SU-DHL-6 (cell line): ENCODE measurements around the gene TRAK1.
A peak's percentile ranks its signal among the peaks of the same experiment; 100 is the strongest.

ENCODE experiments used
- H2AFZ ChIP-seq: fragments of 200-600 bp; sonication (generic); 2 replicates; pipeline ENCODE4 v1.6.1; 2014; ENCODE audit warnings: low read depth, mild to moderate bottlenecking, moderate library complexity, mixed read lengths, antibody characterized with exemption, low read length; ENCODE audit not compliant: severe bottlenecking
- H3F3A ChIP-seq: fragments of 200-600 bp; shearing (Covaris generic); 2 replicates; pipeline ENCODE4 v1.6.0; 2016; ENCODE audit warnings: antibody characterized with exemption, mild to moderate bottlenecking; ENCODE audit not compliant: insufficient read depth
- H3K27ac ChIP-seq: fragments of 200-600 bp; sonication (generic); 2 replicates; pipeline ENCODE4 v1.5.1; 2016; ENCODE audit warnings: low read depth, mild to moderate bottlenecking, low read length, moderate library complexity, mixed read lengths
- H3K27me3 ChIP-seq: fragments of 200-600 bp; sonication (generic), shearing (Covaris generic); 2 replicates; pipeline ENCODE4 v1.6.0; 2014; ENCODE audit warnings: mild to moderate bottlenecking, low read length
- H3K36me3 ChIP-seq: fragments of 200-600 bp; sonication (generic); 2 replicates; pipeline ENCODE4 v1.6.1; 2014; ENCODE audit warnings: mild to moderate bottlenecking, low read length, mixed read lengths
- H3K4me2 ChIP-seq: fragments of 300-600, 200-600 bp; shearing (Covaris generic), sonication (generic); 2 replicates; pipeline ENCODE4 v1.6.0; 2014; ENCODE audit warnings: low read length, low read depth, mild to moderate bottlenecking; ENCODE audit not compliant: poor library complexity, severe bottlenecking
- H3K4me3 ChIP-seq: fragments of 200-600 bp; sonication (generic); 2 replicates; pipeline ENCODE4 v1.5.1; 2014; ENCODE audit warnings: antibody characterized with exemption, low read length, mild to moderate bottlenecking, mixed read lengths; ENCODE audit not compliant: insufficient read depth, poor library complexity, severe bottlenecking
- H3K79me2 ChIP-seq: fragments of 200-600 bp; sonication (generic); 2 replicates; pipeline ENCODE4 v1.6.1; 2014; ENCODE audit warnings: mild to moderate bottlenecking, low read length, moderate library complexity; ENCODE audit not compliant: insufficient read depth
- H3K9ac ChIP-seq: fragments of 200-600 bp; sonication (generic); 2 replicates; pipeline ENCODE4 v1.7.0; 2014; ENCODE audit warnings: mild to moderate bottlenecking, low read length
- H3K9me2 ChIP-seq: fragments of 200-600 bp; sonication (generic); replicated peaks from 2 replicates; pipeline ENCODE4 v1.6.1; 2014; ENCODE audit warnings: low read length; ENCODE audit not compliant: insufficient read depth
- H3K9me3 ChIP-seq: fragments of 200-600 bp; sonication (generic); 2 replicates; pipeline ENCODE4 v1.6.1; 2014; ENCODE audit warnings: low read length, mixed read lengths; ENCODE audit not compliant: insufficient read depth
- H4K20me1 ChIP-seq: fragments of 200-600 bp; sonication (generic); 2 replicates; pipeline ENCODE4 v1.6.1; 2014; ENCODE audit warnings: low read depth, mild to moderate bottlenecking, antibody characterized with exemption, low read length, moderate library complexity, mixed read lengths
- EZH2phosphoT487 ChIP-seq: fragments of 200-600 bp; sonication (generic), shearing (Covaris generic); conservative IDR thresholded peaks from 2 replicates; pipeline ENCODE4 v1.6.1; 2018; ENCODE audit warnings: mild to moderate bottlenecking, antibody characterized with exemption, low read length, moderate library complexity, mixed read lengths
- TF ChIP-seq, protein P1 (sequence below): fragments of 200-600 bp; sonication (generic); IDR thresholded peaks from one replicate; pipeline ENCODE4 v1.5.1; 2017; ENCODE audit warnings: antibody characterized with exemption, mild to moderate bottlenecking, low read length, moderate library complexity; ENCODE audit not compliant: insufficient read depth, poor library complexity, severe bottlenecking

TRAK1 gene

DNA sequence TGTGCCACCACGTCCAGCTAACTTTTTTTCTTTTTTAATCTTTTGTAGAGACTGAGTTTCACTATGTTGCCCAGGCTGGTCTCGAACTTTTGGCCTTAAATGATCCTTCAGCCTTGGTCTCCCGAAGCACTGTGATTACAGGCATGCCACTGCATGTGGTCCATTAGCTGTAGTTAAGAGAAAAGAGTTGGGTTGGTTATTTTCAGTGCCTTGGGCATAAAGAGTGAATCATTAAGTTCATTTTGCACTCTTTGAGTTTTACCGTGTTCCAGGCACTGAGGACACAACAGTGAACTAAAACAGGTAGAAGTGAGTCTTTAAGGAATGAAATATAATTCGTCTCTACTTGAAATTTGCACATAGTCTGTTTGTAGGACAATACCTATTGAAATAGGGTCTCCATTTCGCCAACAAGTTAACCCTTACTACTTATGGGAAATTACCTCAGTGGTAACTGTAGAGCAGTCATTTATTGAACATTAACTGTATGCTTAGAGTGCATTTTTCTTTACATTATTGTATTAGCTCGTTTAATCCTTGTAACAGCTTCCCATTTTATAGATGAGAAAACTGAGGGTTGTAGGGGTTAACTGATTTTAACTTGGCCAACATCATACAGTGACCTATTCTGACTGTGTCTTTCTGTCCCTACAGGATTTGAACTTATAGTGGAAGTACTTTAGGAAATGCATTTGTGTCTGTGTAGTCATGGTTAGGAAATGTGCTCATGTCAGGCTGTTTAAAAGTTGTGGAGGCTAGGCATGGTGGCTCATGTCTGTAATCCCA is 22.7 kb upstream of the TRAK1 start:
- H3K9ac ChIP-seq = no peak overlapping the region
- peak overlapping the region; percentile 84 for H3K27ac ChIP-seq
- H3K79me2 ChIP-seq = peaks cover 97% of the 10 kb centered on the region

DNA sequence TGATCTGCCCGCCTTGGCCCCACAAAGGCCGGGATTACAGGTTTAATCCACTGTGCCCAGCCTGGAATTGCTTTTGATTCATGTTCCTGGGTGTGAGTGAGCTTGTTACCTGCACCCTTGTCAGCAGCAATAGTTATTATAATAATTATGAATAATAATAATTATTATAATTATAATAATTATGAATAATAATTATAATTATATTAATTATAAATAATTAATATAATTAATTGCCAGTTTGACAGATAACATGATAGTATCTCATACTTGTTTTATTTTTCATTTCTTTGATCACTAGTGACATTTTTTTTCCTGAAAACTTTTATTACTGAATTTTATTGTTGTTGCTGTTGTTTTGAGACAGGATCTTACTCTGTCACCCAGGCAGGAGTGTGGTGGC is 21.1 kb upstream of the TRAK1 start:
- Histone ChIP-seq H3K27ac (no peak overlapping the region), H3K4me2 (no peak overlapping the region), H3K9me3 (no peaks in the 10 kb centered on the region), H3K36me3 (no peaks in the 10 kb centered on the region), H4K20me1 (no peaks in the 10 kb centered on the region), H3F3A (peaks cover 42% of the 10 kb centered on the region), H3K79me2 (peaks cover 97% of the 10 kb centered on the region), H3K9ac (no peak overlapping the region), H2AFZ (no peak overlapping the region), H3K9me2 (no peaks in the 10 kb centered on the region), H3K27me3 (no peaks in the 10 kb centered on the region), H3K4me3 (no peak overlapping the region)
- TF ChIP-seq, protein P1, sequence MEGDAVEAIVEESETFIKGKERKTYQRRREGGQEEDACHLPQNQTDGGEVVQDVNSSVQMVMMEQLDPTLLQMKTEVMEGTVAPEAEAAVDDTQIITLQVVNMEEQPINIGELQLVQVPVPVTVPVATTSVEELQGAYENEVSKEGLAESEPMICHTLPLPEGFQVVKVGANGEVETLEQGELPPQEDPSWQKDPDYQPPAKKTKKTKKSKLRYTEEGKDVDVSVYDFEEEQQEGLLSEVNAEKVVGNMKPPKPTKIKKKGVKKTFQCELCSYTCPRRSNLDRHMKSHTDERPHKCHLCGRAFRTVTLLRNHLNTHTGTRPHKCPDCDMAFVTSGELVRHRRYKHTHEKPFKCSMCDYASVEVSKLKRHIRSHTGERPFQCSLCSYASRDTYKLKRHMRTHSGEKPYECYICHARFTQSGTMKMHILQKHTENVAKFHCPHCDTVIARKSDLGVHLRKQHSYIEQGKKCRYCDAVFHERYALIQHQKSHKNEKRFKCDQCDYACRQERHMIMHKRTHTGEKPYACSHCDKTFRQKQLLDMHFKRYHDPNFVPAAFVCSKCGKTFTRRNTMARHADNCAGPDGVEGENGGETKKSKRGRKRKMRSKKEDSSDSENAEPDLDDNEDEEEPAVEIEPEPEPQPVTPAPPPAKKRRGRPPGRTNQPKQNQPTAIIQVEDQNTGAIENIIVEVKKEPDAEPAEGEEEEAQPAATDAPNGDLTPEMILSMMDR = no peak
- TF ChIP-seq EZH2phosphoT487 = no peak

More for the DNA sequence above, 22.7 kb upstream of the TRAK1 start:
- peaks cover 42% of the 10 kb centered on the region for H3F3A ChIP-seq
- H3K36me3 ChIP-seq = no peaks in the 10 kb centered on the region
- H3K9me3 ChIP-seq = no peaks in the 10 kb centered on the region
- no peaks in the 10 kb centered on the region for H3K27me3 ChIP-seq
- H3K4me3 ChIP-seq = no peak overlapping the region
- H3K9me2 ChIP-seq = no peaks in the 10 kb centered on the region
- no peak for TF ChIP-seq EZH2phosphoT487
- TF ChIP-seq, protein P1 = no peak
- peak overlapping the region; percentile 66 for H3K4me2 ChIP-seq
- no peak overlapping the region for H2AFZ ChIP-seq
- no peaks in the 10 kb centered on the region for H4K20me1 ChIP-seq

DNA sequence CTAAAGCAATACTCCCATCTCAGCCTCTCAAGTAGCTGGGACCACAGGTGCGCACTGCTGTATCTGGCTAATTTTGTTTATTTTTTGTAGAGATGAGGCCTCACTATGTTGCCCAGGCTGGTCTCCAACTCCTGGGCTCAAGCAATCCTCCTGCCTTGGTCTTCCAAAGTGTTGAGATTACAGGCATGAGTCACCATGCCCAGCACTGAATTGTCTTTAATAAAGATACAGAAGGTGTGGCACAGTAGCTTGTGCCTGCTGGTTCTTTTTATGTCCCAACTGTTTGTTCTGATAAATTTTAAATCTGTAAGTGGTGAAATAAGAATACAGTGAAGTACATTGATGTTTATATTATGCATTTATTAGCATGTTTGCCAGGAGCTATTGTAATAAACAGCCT is 20.6 kb upstream of the TRAK1 start:
- Histone ChIP-seq H3K4me3 (no peak overlapping the region), H2AFZ (no peak overlapping the region), H3F3A (peaks cover 42% of the 10 kb centered on the region), H4K20me1 (no peaks in the 10 kb centered on the region), H3K79me2 (peaks cover 96% of the 10 kb centered on the region), H3K9me3 (no peaks in the 10 kb centered on the region), H3K9ac (no peak overlapping the region), H3K27ac (peak overlapping the region; percentile 84), H3K9me2 (no peaks in the 10 kb centered on the region), H3K4me2 (peak overlapping the region; percentile 68), H3K36me3 (no peaks in the 10 kb centered on the region), H3K27me3 (no peaks in the 10 kb centered on the region)
- TF ChIP-seq, protein P1 = no peak
- no peak for TF ChIP-seq EZH2phosphoT487
